GM21381 (cell line): ENCODE data around the gene PRCD.
"Not testable (repeated sequence)": the region's sequence is repeated elsewhere in the genome, so short reads cannot be mapped to it uniquely, and the experiment has no call there.

Source experiments
- ATAC-seq: cut with Tn5 transposase; IDR thresholded peaks from one replicate; pipeline ENCODE4 v1.9.1; 2021; ENCODE audit warnings: mild to moderate bottlenecking, moderate library complexity; ENCODE audit not compliant: unreplicated experiment

Gene PRCD

GRCh38 chr17:76551685-76552084 lies 11.8 kb downstream of the PRCD start:
- ATAC-seq, result no peak

GRCh38 chr17:76553178-76553908 lies 13.5 kb downstream of the PRCD start:
- ATAC-seq, result no peak

DNA sequence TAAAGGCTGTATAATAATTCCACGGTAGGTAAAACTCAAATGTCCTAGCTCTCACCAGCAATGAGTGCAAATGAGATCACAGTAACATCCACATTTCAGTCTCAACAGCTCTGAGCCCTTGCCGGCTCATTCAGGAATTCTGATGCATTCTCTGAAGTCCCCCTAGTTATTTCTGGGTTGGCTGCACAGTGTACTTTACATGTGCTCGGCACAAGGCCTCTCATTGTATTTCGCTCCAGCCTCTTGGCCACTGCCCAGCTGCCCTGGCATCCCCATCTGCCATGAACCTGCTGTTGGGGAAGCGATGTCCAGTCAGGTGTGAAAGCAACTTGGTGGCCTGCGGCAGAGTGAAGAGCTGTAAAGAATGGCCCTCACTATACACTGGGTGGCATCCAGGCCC lies 14.3 kb downstream of the PRCD start:
- no peak for ATAC-seq

- peak; percentile 14 for ATAC-seq
Measured at GRCh38 chr17:76556765-76557367, 17.0 kb downstream of the PRCD start.

GRCh38 chr17:76557368-76558197 lies 17.7 kb downstream of the PRCD start:
- peak; percentile 89 for ATAC-seq

DNA sequence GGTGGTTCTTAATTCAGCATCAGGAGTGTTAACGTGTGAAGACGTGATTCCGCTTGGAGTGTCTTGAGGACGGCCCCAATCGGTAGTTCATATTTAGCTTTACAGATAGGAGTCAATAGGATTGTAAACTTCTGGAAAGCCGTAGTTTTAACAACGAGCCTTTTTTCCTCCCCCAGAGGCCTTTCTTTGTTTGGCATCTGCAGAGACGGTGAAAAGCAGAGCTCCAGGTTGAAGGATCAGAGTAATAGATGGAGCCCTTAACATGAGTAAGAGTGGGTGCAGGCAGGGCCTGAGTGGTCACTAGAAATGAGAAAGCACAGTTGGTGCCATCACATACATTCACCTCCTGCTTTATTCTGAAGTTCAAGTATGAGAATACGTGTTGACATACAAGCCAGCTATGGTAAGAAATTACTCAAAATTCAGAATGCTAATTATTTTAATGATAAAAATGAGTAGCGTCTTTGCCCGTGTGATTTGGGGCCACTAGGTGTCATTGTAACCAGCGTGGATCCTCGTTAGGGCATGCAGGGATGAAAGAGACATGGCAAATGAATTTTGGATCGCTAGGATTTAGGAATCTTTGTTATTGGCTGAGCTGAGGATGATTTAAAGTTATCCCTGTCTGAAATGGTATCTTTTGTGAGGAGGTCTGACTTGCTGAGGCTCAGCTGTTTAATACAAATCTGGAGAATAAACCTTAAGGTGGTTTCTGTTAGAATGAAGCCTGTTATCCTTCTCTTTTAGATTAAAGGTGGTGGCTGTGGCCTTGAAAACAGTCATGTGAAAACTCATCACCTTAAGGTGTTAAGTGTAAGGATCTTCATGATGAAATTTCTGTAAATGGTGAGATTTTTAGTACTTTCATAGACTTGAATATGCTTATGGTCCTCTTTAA lies 18.6 kb downstream of the PRCD start:
- no peak for ATAC-seq

- not testable (repeated sequence) for ATAC-seq
Measured at GRCh38 chr17:76559460-76559859, 19.6 kb downstream of the PRCD start.

DNA sequence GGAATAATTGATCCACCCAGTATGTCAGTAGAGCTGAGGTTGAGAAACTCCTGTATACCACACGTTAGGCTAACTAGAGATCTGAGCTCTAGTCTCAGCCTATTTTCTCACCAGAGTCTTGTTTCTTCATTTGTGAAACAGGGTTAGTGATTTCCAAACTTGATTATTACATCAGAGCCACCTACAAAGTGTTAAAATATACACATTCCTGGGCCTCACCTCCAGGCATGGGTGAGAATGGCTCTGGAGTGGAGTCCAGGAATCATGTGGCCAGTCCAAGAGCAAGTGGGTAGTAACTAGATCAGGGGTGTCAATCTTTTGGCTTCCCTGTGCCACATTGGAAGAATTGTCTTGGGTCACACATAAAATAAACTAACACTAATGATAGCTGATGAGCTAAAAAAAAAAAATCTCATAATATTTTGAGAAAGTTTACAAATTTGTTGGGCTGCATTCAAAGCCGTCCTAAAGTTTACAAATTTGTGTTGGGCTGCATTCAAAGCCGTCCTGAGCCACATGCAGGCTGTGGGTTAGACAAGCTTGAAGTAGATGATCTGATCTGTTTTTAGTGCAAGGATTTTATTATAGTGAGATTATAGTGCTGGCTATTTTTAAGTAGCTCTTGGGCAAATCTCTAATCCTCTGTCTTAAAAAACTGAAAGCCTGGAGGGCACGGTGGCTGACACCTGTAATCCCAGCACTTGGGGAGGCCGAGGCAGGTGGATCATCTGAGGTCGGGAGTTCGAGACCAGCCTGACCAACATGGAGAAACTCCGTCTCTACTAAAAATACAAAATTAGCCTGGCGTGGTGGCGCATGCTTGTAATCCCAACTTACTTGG lies 20.4 kb downstream of the PRCD start:
- no peak for ATAC-seq

GRCh38 chr17:76560877-76561221 lies 21.0 kb downstream of the PRCD start:
- ATAC-seq, result no peak

DNA sequence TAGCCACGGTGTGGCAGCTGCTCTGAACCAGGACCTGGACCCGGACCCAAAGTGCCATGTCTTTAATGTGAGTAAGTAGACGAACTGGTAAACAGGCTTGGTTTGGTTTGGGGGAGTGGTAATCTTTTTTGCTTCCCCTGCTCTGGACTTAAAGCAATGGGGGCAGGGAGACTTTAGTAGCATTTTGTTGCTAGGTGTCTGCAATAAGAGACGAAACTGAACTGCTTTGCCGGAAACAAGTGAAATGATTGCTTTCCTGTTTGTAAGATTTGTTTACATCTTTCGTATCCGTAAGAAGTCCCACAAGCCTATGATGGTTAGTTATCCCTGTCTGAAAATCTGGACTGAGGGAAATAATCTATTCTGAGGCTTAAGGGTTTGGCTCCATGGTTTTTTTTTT lies 21.5 kb downstream of the PRCD start:
- ATAC-seq, result no peak

GRCh38 chr17:76561799-76562268 lies 22.0 kb downstream of the PRCD start:
- ATAC-seq, result no peak

- no peak for ATAC-seq
Measured at GRCh38 chr17:76562734-76563148, 22.9 kb downstream of the PRCD start.

GRCh38 chr17:76563359-76563758 lies 23.5 kb downstream of the PRCD start:
- ATAC-seq, result not testable (repeated sequence)

DNA sequence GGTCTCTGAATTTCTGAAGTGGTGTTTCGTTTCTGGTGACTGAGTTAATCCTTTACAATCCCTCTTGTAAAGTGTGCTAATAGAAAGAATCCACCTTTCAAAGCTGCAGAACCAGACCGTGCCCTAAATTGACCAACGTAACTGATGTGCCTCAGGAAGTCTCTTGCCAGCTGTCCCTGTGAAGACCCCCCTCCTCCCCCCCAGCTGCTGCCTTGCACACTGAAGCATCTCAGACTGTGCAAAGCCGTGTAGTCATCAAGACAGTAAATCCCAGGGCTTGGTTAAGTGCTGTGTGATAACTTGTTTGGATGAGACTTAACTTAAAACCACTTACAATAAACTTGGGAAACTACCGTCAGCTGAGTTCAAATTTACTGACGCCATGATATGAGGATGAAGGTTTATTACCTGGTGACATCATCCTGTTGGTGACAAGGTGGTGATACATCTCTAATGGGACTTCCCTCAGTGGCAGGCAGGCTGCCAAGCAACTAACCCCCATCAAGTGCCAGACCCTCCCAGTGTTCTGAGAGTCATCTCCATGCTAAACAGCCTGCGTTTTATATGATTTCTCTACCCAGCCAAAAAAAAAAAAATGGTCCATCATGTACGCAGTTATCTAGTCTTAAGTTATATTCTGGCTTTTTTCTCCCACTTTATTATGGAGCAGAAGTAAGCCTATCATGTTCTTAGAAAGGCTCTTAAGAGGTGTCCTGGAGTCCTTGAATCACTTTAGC lies 25.3 kb downstream of the PRCD start:
- ATAC-seq, result not testable (repeated sequence)

- no peak for ATAC-seq
Measured at GRCh38 chr17:76565728-76566612, 26.1 kb downstream of the PRCD start.

DNA sequence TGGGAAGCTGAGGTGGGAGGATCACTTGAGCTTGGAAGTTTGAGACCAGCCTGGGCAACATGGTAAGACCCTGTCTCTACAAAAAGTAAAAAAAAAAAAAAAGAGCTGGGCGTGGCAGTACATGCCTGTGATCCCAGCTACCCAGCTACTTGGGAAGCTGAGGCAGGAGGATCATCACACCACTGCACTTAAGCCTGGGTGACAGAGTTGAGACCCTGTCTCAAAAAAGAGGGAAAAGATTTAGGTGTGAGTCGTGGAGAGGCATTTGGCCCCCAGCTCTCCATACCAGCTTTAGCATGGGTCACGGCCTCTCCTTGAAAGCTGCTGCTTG lies 26.7 kb downstream of the PRCD start:
- ATAC-seq, result no peak

DNA sequence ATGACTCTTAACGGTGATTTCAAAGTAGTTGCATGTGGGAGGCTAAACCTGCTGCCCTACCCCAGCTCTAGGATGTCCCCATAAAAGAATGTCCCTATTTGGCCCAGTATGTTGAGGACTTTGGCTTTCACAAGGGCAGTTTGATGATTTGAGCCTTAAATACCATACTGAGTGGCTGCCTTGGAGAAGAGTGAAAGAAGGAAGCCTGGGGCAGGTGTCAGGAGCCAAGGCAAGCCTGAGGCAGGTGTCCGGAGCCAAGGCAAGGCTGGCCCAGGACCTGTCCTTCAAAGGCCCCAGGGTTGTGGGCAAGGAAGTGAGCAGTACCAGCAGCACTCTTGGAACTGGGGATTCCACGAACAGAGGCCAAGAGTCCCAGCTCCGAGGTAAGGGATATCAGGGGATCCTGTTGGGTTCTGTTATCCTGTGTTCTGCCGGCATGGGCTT lies 27.2 kb downstream of the PRCD start:
- no peak for ATAC-seq
